ENCODE measurements around the gene NTN4.

Gene NTN4

GRCh38 chr12:95703986-95704385, 86.6 kb downstream of the NTN4 start:
- TF ChIP-seq CTCF (conservative IDR thresholded peaks at IDR 0.05) = no peak
- H3K27ac ChIP-seq = no peak overlapping the region

GRCh38 chr12:95701722-95702418, 88.7 kb downstream of the NTN4 start:
- TF ChIP-seq CTCF (conservative IDR thresholded peaks at IDR 0.05) = no peak
- H3K27ac ChIP-seq = no peak overlapping the region

- no peak for TF ChIP-seq CTCF (conservative IDR thresholded peaks at IDR 0.05)
- no peak overlapping the region for H3K27ac ChIP-seq
Measured at GRCh38 chr12:95701275-95701674, 89.3 kb downstream of the NTN4 start.

GRCh38 chr12:95700316-95700785, 90.2 kb downstream of the NTN4 start:
- H3K27ac ChIP-seq = no peak overlapping the region
- TF ChIP-seq CTCF (conservative IDR thresholded peaks at IDR 0.05) = no peak

- TF ChIP-seq CTCF (conservative IDR thresholded peaks at IDR 0.05) = no peak
- H3K27ac ChIP-seq = peak overlapping the region; percentile 19
Measured at GRCh38 chr12:95699579-95699978, 91.0 kb downstream of the NTN4 start.

GRCh38 chr12:95694136-95694535, 96.4 kb downstream of the NTN4 start:
- H3K27ac ChIP-seq = no peak overlapping the region
- no peak for TF ChIP-seq CTCF (conservative IDR thresholded peaks at IDR 0.05)

- TF ChIP-seq CTCF (conservative IDR thresholded peaks at IDR 0.05) = no peak
Measured at GRCh38 chr12:95693689-95694088, 96.9 kb downstream of the NTN4 start.

More at GRCh38 chr12:95693689-95694088, 96.9 kb downstream of the NTN4 start:
- no peak overlapping the region for H3K27ac ChIP-seq
